ENCODE results near the gene IL17F.
"Not testable (repeated sequence)": the region's sequence is repeated elsewhere in the genome, so short reads cannot be mapped to it uniquely, and the experiment has no call there.

DNA sequence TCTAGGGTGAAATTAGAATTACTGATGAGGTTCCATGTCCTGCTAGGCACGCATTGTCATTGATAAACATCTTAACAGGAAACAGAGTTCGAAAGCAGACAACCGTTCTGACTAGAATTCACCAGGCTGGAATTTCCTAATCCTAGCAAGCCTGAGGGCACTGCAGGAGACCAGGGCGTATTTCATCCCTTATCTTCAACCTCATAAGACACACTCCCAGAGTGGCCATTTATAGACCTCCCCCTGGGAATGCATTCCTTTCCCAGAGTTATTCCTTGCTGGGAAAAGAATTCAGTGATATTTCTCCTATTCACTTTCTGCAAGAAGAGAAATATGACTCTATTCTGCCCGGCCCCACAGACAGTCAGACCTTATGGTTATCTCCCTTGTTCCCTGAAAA, 44.2 kb downstream of the IL17F start:
- not testable (repeated sequence) for TF ChIP-seq EP300, POLR2A, POLR2AphosphoS5 (IDR thresholded peaks at IDR 0.05)
- TF ChIP-seq, protein P1, sequence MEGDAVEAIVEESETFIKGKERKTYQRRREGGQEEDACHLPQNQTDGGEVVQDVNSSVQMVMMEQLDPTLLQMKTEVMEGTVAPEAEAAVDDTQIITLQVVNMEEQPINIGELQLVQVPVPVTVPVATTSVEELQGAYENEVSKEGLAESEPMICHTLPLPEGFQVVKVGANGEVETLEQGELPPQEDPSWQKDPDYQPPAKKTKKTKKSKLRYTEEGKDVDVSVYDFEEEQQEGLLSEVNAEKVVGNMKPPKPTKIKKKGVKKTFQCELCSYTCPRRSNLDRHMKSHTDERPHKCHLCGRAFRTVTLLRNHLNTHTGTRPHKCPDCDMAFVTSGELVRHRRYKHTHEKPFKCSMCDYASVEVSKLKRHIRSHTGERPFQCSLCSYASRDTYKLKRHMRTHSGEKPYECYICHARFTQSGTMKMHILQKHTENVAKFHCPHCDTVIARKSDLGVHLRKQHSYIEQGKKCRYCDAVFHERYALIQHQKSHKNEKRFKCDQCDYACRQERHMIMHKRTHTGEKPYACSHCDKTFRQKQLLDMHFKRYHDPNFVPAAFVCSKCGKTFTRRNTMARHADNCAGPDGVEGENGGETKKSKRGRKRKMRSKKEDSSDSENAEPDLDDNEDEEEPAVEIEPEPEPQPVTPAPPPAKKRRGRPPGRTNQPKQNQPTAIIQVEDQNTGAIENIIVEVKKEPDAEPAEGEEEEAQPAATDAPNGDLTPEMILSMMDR (IDR thresholded peaks at IDR 0.05) = not testable (repeated sequence)

Data from stomach (tissue), 4 donors.